Ureter (tissue), 1 donor: ENCODE results near the gene VIPR2. TPM values are rescaled to one million over a fixed set of nuclear protein-coding genes. Genes with fewer than 3 reads are reported as not detected.
"Not testable (repeated sequence)": the region's sequence is repeated elsewhere in the genome, so short reads cannot be mapped to it uniquely, and the experiment has no call there.

Experiments used
- DNase-seq: peaks from one replicate; pipeline ENCODE4 v3.0.0-alpha.2; 2020; ENCODE audit warnings: low spot score
- total RNA-seq: library from RNA; stranded (reverse); gene quantifications from one replicate; pipeline ENCODE4 v1.2.4, GENCODE V29; 2023
- donor health status: DM: yes; HTN: yes; CAD: no.

Gene VIPR2
- total RNA-seq, 1 donor from 2014 or later: 4.8 TPM

GRCh38 chr7:159013181-159013690 is 131.4 kb downstream of the VIPR2 start:
- no peak for DNase-seq

DNA sequence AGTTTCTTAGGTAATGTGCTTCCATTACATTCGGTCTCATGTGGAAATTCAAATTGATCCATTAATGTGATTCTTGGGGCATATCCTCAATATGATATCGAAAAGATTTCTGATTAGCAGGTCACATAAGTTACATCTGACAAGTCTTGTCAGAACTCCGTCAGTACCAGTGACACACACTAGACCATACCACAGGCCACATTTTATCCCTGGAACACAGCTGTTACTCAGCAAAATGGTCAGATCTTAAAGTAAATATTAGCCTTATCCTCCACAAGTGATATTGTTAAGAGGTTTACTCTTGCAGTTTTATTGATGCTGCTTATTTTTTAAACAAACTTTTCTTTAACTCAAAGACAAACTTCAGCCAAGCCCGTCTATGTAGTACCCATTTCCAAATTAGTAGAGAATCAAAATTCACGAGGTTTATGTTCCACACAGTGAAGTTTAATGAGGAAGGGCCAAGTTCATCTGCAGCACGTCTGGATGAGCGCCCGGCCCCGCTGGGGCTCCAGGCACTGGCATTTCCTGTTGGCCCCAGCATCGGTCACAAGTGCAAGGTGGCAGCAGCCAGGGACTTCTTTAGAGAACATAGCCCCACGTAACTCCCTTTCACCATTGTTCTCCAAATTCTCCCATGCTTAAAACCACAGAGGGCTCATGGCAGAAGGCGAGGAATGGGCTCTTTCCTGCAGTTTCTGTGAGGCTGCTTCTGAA is 132.2 kb downstream of the VIPR2 start:
- DNase-seq: peak; percentile 76

DNA sequence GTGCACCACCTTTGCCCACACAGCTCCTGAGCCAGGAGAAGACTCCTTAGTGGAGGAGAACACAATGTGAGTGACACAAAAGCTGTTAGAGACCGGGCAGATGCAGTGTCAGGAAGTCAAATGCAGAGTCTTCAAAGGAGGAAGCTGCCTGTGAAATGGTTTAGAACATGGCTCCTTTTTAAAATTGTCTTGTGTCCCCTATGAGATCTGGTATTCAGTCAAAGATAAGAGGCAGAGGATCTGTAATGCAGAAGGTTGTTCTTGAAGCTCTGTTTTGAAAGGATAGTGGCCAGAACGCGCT is 133.0 kb downstream of the VIPR2 start:
- no peak for DNase-seq

DNA sequence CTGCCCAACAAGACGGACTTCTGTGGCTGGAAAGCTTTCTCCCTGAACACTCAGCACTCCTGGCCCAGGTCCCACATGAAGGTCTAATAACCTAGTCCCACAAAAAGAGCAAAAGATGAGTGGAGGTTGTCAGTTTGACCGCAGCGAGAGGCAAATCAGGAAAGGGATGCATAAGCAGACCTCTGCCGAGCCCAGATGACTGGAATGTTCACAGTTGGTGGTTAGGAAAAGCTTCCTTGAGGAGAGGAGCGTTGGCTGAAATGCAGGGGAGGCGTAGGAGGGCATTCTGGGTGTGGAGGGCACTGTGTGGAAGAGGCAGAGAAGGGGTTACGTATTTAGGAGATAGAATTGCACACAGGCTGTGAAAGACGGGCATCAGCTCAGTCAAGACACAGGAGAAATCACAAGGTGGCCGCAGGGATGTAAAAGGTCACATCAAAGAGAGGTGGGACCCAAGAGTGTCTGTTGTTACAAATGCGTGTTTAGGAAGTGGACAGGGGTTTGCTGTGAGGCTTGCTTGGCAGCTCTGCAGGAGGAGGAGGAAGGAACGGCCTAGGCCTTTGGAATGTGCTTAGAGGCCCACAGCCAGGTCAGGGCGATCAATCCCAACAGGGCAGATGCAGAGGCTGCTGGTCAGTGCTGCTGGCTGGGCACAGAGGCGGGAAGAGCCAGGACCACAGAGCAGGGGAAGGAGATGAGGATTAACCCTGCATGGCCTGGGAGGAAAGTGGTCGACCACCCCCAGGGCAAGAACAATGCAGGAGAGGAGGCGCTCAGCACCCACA is 133.5 kb downstream of the VIPR2 start:
- no peak for DNase-seq

DNA sequence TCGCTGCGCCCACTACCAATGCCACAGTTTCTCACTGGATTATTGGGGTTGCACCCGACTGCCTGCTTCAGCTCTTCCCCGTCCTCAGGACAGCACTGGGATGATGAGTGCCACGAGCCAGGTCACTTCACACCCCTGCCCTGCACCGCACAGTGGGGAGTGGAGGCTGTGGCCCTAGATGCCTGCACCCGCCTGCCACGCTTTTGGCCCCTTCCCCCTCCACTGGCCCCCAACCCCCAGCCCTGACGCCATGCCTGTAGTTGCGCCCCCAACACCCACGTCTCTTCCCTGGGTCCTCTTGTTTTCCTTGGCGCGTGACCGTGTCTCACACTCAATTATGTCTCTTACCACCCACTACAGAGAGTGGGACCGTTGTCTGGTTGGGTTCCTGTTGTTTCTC is 134.3 kb downstream of the VIPR2 start:
- DNase-seq: no peak

- no peak for DNase-seq
These were observed 134.7 kb downstream of the VIPR2 start for GRCh38 chr7:159009951-159010350.

DNA sequence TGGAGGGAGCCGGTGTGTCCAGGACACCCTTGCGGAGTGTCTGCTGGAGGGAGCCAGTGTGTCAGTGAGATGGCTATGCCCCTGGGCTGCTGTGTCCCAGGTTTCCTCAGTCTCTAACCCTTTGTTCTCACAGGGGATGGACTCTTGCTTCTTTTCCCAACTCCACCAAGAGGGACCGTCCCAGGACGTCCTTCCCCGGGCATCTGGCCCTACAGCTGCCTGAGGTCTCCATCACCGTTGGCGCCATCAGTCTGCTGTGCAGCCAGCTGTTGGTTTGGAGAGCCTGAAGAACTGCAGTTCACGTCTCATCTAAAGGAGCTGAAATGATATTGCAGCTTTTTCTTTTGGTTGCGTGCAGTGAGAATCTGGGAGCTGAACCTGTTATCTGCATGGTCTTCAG is 136.2 kb downstream of the VIPR2 start:
- DNase-seq: no peak

GRCh38 chr7:159007996-159008389 is 136.7 kb downstream of the VIPR2 start:
- DNase-seq: no peak

GRCh38 chr7:159007364-159007995 is 137.2 kb downstream of the VIPR2 start:
- no peak for DNase-seq

DNA sequence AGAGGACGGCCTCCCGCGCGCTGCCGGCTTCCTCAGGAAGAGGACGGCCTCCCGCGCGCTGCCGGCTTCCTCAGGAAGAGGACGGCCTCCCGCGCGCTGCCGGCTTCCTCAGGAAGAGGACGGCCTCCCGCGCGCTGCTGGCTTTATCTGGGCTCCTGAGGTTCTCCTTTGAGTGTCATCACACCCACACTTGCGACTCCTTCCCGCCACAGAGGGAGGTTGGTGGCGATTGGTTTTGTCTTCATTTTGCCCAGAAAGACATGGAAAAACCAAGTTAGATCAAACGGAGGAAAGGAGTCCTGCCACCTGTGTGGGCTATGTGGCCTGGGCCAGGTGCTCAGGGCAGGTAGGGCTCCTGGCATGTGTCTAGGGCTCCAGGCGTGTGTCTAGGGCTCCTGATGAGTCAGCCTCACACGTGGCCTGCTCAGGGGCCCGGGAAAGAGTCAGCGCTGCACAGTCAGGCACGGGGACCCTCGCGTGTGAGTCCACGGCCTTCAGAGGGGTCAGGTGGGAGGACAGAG is 138.0 kb downstream of the VIPR2 start:
- no peak for DNase-seq

DNA sequence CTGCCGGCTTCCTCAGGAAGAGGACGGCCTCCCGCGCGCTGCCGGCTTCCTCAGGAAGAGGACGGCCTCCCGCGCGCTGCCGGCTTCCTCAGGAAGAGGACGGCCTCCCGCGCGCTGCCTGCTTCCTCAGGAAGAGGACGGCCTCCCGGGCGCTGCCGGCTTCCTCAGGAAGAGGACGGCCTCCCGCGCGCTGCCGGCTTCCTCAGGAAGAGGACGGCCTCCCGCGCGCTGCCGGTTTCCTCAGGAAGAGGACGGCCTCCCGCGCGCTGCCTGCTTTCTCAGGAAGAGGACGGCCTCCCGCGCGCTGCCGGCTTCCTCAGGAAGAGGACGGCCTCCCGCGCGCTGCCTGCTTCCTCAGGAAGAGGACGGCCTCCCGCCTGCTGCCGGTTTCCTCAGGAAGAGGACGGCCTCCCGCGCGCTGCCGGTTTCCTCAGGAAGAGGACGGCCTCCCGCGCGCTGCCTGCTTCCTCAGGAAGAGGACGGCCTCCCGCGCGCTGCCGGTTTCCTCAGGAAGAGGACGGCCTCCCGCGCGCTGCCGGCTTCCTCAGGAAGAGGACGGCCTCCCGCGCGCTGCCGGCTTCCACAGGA is 138.6 kb downstream of the VIPR2 start:
- not testable (repeated sequence) for DNase-seq

DNA sequence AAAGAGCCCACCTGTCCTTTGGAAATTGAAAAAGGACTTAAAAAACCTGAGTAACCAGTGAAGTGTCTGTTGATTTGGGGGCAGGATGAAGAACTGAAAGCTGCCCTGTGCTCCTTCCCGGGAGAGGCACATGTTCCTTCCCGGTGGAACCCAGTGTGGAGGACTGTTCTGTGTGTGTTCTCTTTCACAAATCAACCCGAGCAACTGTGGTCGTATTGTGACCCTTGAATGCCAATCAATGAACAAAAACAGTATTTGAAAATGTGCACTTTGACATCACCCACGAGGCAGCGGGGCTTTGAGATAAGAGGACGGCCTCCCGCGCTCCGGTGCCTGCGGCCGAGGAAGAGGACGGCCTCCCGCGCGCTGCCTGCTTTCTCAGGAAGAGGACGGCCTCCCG is 139.0 kb downstream of the VIPR2 start:
- no peak for DNase-seq

- DNase-seq: no peak
These were observed 140.3 kb downstream of the VIPR2 start for GRCh38 chr7:159004411-159004810.

- no peak for DNase-seq
These were observed 142.9 kb downstream of the VIPR2 start for GRCh38 chr7:159001811-159002210.

GRCh38 chr7:159000859-159001435 is 143.7 kb downstream of the VIPR2 start:
- no peak for DNase-seq

GRCh38 chr7:159000070-159000469 is 144.6 kb downstream of the VIPR2 start:
- no peak for DNase-seq

DNA sequence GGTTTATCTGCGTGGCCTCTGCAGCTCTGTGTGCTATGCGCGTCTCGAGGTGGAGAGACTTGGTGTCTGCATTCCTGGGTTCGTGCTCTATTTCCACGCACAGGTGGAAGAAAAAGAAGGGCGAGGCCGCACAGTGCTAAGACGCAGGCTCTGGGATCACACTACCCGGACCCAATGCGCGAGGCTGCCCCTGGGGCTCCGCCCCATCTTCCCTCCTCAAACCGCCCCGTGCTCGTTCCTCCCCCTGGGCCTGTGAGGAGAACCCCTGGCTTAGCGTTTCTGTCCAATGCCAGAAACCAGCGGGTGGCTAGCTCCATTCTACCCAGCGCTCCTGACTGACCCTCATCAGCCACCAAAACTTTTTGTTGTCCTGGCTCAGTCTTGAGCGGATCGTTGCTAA is 145.2 kb downstream of the VIPR2 start:
- DNase-seq: no peak

DNA sequence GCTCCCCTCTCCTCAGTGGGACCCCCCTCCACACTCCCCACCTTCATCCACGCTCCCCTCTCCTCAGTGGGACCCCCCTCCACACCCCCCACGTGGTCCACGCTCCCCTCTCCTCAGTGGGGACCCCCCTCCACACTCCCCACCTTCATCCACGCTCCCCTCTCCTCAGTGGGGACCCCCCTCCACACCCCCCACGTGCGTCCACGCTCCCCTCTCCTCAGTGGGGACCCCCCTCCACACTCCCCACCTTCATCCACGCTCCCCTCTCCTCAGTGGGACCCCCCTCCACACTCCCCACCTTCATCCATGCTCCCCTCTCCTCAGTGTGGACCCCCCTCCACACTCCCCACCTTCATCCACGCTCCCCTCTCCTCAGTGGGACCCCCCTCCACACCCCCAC is 146.4 kb downstream of the VIPR2 start:
- not testable (repeated sequence) for DNase-seq

DNA sequence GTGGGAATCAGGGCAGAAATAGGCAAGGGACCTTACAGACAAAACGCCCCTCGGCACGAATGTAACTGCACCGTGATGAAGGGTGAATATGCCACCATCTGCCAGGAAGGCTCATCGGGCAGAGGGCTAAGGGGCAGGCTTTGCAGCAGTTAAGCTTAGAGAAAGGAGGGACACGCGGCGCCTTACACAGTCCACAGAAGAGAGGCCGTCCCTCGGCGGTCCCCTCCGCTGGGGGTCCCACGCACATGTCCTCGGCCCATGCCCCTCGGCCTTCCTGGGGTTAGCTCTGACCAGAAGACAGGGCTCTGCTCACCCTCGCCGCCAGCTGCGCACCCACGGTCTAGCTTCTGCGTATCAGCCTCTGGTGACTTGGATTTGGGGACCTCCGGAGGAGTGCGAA is 147.2 kb downstream of the VIPR2 start:
- no peak for DNase-seq

- DNase-seq: no peak
These were observed 147.6 kb downstream of the VIPR2 start for GRCh38 chr7:158997110-158997453.

- no peak for DNase-seq
These were observed 148.2 kb downstream of the VIPR2 start for GRCh38 chr7:158996214-158997109.
